SU-DHL-6 (cell line): ENCODE results near the gene HCFC1.

Experiments used
- CTCF ChIP-seq: fragments of 200-600 bp; sonication (generic); IDR thresholded peaks from one replicate; pipeline ENCODE4 v1.5.1; 2017; ENCODE audit warnings: antibody characterized with exemption, mild to moderate bottlenecking, low read length, moderate library complexity; ENCODE audit not compliant: insufficient read depth, poor library complexity, severe bottlenecking
- EZH2phosphoT487 ChIP-seq: fragments of 200-600 bp; sonication (generic), shearing (Covaris generic); conservative IDR thresholded peaks from 2 replicates; pipeline ENCODE4 v1.6.1; 2018; ENCODE audit warnings: mild to moderate bottlenecking, antibody characterized with exemption, low read length, moderate library complexity, mixed read lengths

- TF ChIP-seq CTCF (no peak), EZH2phosphoT487 (no peak)
These were observed 63.3 kb downstream of the HCFC1 start for GRCh38 chrX:153908219-153908860.
